ENCODE results near the gene ANXA2R.
"Not testable (repeated sequence)": the region's sequence is repeated elsewhere in the genome, so short reads cannot be mapped to it uniquely, and the experiment has no call there.

ANXA2R gene

DNA sequence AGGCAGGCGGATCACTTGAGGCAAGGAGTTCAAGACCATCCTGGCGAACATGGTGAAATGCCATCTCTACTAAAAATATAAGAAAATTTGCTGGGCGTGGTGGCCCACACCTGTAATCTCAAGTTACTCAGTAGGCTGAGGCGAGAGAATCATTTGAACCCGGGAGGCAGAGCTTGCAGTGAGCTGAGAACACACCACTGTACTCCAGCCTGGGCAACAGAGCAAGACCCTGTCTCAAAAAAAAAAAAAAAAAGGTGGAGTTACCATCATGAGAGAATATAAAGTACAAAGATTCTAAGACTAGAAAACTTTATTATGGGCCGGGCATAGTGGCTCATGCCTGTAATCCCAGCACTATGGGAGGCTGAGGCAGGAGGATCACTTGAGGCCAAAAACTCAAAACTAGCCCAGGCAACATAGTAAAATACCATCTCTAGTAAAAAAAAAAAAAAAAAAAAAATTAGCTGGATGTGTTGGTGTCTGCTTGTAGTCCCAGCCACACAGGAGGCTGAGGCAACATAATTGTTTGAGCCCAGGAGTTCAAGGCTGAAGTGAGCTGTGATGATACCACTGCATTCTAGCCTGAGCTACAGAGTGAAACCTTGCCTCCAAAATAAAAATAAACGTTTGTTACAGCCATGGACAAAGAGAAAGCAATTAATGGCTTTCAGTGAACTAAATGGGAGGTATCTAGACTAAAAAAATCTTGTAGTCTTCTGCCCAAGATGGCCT, 12.9 kb downstream of the ANXA2R start:
- no peak for DNase-seq

DNA sequence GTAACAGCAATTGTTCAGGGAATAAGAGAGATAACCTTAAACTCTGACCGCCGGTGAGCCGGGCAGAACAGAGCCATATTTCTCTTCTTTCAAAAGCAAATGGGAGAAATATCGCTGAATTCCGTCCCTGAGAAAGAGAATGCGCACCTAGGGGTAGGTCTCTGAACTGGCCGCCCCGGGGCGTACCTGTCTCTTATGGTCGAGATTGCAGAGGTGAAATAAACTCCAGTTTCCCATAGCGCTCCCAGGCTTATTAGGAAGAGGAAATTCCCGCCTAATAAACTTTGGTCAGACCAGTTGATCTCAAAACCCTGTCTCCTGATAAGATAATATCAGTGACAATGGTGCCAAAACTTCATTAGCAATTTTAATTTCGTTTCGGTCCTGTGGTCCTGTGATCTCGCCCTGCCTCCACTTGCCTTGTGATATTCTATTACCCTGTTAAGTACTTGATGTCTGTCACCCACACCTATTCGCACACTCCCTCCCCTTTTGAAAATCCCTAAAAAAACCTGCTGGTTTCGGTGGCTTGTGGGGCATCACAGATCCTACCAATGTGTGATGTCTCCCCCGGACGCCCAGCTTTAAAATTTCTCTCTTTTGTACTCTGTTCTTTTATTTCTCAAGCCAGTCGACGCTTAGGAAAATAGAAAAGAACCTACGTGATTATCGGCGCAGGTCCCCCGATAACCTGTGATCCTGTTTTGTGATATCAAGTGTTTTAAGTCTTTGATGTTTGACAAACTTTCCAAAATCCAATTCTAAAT, 14.8 kb downstream of the ANXA2R start:
- DNase-seq = not testable (repeated sequence)

DNA sequence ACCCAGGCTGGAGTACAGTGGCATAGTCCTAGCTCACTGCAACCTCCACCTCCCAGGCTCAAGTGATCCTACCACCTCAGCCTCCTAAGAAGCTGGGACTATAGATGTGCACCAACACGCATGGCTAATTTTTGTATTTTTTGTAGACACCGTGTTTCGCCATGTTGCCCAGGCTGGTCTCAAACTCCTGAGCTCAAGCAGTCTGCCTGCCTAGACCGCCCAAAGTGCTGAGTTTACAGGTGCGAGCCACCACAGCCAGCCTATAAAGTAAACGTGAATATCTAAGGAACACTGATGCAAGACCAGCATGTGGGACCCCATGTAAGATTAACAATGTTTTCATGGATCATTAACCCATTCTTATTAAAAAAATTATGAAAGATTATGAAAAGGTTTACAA, 15.9 kb downstream of the ANXA2R start:
- no peak for DNase-seq

DNA sequence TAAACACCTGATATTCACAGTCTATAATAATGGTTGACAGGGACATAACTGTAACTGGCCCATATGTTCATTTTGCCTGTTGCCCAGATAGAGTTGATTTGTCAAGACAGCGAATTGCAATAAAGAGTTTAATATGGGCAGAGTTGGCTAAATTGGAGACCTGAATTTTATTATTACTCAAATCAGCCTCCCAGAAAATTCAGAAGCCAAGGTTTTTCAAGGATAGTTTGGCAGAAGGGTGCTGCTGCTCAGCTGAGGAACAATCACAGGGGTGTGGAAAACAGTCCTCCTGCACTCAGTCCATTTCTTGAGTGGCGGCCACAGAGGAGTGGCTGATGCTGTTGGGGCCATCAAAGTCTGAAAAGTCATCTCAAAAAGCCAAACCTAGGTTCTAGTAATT, 19.0 kb downstream of the ANXA2R start:
- no peak for DNase-seq

DNA sequence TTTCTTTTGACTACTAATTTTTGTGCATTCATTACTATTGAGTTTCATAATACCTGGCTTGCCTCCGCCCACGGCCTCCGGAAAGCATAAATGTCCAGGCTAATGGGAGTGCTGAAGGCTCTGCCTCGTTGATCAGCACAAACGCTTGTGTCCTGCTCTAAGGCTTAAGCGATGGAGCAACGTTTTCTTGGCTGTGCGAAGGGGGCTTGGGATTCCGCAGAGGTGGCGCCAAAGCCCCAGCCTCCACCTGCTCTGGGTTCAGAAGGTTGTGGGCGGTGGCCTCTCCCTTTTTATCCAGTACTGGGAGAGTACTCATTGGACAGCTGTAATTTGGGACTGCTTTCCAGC, 19.7 kb downstream of the ANXA2R start:
- DNase-seq = peak; percentile 26

DNA sequence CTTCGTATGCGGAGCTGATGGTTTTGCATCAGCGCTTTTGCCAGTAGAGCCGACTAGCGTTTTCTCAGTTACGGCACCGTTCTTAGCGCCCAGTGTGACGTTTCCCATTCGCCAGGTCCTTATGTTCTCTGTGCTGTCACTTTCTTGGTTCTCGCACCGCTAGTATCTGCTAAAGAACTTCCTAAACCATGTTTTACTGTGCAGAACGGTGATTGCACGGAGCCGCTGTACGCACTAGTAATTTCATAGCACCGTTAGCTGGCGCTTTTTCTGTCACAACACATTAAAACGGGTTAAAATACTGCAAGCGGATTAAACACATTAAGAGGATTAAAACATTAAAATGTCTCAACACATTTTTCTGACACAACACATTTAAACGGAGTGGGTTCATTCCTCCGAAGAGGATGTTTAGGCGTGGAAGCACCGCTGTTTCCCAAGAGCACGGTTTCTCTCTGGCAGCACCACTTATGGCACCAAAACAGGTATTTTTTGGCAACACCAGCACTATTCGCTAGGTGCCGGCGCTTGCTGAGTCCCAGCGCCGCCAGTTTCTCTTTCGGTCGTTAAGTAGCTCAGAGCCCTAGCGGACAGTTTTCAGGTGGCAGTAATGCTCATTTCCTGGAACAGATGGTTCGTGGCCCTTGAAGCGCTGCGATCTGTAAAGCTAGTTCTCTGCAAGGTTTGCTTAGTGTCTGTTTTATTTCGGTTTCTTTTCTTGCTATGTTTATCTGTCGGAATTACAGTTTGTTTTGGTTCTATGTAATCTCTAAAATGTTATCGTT, 20.3 kb downstream of the ANXA2R start:
- peak; percentile 86 for DNase-seq

DNA sequence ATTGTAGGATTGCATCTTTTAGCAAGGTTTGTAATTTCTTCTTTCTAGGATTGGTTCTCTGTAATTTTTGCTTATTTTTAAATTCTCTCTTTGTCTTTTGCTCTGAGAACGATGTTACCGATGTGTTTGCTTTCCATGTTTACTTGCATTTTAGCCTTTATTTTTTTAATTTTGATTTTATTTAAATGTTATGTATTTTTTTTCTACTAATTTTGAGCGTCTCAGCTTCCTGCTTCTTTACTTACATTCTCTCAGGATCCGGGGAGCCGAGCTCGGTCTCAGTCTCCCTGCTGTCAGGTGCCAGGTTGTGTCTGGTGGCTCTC, 20.9 kb downstream of the ANXA2R start:
- no peak for DNase-seq

DNA sequence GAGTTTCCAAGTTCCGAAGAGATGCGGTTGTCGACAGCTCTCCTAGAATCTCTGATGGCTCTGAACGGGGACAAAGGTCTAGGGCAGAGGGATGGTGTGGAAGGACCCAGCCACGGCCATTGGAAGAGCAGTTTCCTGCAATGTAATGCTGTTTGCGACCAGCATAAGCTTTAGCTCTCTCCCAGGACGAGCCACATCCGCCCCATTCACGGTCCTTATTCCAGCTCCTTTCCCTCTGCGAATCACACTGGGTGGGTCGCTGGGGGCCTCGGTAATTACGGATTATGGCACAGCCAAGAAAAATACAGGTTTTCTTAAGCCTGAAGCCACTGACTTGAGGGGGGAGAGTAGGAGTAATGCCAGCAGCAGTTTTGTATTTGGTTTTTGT, 22.7 kb downstream of the ANXA2R start:
- DNase-seq = peak; percentile 30

DNA sequence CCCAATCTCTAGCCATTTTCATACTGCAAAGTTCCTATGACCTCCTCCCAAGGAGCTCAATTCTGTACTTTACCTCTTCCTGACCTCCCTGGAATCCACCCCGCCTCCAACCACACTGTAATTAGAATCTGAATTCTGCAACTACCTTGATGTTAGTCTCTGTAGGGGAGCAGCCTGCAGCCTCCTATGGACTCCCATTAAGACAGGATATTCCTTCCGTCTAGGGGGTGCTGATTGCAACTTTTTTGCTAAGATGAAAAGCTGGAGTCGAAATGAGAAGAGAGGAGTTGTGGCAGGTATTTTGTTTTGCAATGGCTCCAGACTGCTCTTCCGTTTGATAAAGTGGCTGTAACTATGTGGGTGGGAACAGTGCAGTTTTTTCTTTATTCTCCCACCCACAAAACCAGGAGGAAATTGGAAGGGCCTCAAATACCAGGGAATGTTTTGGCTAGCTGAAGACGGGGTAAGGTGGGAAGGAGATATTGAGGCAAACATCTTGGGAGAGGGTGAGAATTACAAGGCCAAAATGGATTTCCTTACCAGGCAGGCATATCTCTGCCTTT, 23.8 kb downstream of the ANXA2R start:
- no peak for DNase-seq

DNA sequence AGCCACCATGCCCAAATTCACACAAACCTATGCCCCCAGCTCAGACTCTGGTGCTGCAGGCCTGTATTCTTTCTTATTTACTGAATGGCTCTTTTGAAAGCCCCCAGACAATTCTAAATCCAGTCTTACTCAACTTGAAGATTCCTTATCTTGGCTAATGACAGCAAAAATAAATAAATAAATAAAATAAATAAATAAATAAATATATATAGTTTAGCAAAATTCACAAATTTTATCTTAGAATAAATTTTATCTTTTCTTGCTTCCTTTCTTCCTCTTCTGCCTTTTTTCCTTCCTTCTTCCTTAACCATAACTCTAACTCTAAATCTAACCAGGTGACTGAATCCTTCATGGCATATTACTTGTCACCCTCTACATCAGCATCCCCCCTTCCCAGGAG, 25.6 kb downstream of the ANXA2R start:
- DNase-seq = no peak

DNA sequence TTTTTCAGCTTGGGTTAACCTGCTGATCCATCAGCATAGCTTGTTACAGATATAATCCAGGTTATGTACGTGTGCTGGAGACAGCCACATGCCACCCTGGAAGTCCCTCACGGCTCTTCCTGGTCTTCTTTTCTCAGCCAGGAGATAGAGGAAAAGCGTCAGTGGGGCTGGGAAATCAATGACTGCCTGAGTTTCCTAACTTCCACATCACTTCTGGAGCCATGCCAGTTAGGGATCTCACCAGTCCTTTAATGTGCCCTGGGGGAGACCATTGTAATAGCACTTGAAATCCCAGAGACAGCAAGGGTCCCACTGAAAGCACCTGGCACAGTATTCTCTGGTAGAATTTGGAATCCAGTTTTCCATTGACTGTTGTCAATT, 29.2 kb downstream of the ANXA2R start:
- no peak for DNase-seq

DNA sequence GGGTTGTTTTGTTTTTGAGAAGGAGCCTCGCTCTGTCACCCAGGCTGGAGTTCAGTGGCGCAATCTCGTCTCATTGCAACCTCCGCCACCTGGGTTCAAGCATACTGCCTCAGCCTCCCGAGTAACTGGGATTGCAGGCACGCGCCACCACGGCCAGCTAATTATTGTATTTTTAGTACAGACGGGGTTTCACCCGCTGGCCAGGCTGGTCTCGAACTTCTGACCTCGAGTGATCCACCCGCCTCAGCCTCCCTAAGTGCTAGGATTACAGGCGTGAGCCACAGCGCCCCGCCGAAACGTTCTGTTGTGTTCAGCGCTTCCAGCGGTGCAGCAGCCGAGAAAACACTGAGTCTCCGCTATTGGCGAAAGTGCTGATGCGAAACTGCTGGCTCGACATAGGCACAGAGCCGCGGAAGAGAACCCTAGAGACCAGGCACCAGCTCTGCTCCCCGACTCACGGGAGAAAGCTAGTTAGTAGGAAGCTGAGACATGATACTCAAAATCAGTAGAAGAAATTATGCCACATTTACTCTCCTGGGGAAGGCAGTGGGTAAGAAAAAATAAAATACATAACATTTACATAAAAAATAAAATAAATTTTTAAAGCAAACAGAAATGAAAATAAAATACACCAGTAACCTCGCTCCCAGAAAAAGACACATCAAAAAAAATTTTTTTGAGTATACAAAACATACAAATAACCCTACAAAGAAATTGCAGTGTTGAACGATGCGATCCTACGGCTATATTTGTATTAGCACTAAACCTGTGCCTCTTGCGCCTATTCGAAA, 31.6 kb downstream of the ANXA2R start:
- peak; percentile 93 for DNase-seq

DNA sequence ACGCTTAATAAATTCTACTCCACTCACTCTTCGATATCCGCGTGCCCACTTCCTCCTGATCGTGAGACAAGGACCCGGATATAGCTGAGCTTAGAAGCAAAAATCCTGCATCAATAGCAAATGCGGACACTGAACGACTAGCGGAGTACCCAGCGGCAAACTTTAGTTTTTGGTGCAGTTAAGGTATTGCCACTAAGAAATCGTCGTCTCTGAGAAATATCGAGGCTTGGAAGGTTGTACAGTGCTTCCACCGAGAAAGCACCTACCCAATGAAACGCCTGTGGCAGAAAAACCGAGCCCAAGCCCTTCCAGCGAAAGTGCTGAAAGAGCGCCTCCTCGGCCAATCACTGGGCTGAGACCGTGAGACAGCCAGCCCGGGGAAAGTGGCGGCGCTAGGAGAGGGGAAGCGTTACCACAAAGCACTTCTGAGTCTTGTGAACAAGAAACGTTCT, 32.2 kb downstream of the ANXA2R start:
- DNase-seq = peak; percentile 85

DNA sequence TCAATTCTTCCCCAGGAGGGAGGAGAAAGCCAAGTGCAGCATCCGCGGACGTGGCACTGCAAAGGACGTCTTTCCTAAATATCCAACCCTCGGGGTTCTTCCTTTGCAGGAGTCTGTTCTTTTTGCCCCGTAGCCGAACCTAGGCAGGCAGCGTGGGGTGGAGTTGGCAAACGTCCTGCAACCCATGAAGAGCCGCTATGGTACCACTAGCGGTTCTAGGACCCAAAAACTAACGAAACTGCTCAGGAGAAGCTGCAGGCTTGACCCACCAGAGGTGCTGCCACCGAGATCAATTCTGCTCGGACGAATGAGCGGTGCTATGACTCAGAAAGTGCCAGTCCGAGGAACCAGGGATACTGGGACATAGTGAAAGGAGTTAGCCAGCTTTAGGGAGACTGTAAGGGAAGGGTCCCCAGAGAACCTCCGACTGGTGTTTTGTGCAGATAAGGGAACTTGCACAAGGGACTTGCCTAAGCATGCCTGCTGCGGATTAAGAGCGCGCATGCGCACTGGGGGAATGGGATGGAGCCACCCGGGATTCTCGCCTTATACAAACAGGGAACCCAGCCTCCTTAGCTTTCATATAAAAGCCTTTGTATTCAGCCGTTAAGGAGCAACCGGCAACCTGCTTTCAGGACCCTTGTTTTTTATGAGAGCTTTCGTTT, 32.7 kb downstream of the ANXA2R start:
- DNase-seq = peak; percentile 76

DNA sequence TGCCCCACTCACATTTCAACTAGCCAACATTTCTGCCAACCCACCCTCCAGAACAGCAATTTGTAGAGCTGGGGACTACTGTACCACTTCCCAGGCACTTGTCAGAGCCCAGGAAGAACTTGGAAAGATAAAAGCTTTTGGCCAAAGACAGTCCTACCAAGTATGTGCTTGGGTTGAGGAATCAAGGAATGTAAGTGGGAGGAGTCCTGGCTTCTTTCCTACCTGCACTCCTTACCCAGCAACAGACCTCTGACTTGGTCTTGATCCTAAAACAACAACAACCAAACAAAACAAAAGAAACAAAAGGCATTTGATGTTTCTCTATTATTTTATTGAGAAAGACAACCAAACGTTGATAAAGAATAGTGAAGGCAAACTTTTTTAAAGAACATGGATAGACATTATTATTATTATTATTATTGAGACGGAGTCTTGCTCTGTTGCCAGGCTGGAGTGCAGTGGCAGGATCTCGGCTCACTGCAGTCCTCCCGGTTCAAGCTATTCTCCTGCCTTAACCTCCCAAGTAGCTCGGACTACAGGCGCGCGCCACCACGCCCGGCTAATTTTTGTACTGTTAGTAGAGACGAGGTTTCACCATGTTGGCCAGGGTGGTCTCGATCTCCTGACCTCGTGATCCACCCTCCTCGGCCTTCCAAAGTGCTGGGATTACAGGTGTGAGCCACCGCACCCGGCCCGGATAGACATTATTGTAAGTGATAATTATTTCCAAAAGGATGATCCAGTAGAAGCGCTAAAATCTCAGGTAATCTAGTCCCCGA, 33.5 kb downstream of the ANXA2R start:
- DNase-seq = no peak

DNA sequence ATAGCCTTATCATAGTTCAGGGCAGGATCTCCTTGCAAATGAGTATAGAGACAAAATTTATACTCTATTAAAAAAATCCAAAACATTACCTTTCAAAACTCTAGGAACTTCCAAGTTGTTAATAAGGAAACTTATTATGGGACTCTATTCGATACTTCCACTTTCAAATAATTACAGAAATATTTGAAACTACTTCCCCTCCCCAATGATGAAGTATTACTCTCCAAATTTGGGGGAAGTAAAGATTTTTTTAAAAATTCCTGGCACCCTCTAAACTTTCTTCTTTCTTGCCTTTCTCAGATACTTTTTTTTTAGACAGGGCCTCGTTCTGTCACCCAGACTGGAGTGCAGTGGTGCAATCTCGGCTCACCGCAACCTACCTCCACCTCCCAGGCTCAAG, 35.1 kb downstream of the ANXA2R start:
- DNase-seq = no peak

DNA sequence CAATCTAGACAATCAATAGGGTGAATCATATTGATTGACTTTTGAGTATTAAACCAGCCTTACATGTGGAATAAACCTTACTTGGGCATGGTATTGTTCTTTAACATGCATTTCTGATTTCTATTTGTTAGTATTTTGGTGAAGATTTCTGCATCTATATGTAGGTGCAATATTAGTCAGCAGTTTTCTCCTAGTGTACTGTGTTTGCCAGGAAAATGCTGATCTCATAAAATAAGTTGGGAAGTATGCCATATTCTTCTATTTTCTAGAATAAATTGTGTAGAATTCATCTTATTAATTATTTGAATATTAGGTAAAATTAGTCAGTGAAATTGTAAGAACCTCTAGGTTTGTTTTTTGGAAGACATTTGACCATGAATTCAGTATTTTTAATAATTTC, 38.4 kb downstream of the ANXA2R start:
- DNase-seq = no peak

DNA sequence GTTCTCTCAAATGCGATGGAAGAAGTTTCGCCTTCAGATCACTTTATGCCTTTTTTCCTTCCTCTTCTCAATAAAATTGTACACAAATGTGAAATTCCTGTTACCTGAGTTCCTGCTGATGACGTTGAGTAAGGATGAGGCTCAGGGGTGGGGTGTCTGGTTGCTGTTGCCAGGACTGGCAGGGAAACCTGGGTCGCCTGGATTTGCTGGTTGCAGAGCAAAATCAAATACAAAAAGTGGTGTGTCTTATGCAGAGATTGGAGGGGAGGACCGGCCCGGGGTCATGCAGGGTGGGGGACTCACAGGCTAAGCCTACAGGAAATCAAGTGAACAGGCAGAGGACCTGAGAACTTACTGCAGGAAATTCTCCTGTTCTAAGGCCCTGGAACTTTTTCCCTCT, 39.2 kb downstream of the ANXA2R start:
- DNase-seq = no peak

DNA sequence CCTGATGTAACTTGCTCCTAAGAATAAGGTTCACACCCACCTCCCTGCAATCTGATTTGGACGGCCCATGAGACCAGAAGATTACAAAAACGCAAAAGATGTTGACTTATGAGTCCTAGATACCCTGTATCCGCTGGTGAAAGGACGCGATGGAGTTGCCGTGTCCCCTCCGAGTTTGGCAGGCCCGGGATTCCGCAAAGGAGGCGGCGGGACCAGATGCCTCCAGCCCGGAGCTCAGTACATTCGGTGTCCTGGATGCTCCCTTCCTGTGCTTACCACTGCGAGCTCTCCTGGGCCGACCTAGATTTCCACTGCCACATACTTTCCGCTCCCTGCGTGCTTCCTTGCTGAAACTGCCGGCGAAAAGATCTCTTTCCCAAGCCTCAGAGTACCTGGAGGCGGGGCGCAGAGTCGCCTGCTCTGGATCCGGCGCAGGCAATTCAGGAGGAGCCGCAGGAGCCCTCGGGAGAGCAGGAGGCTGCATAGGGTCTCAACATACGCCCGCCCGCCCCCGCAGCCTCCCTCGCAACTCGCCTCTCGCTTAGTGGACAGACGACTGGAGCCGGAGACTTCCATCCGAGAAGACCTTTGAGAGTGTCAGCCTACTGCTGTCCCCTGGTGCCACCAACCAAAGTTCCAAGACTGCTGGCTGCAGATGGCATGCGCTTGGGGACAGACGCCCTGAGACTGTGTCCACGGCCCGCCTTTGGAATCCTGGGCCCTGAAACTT, 39.8 kb downstream of the ANXA2R start:
- no peak for DNase-seq

DNA sequence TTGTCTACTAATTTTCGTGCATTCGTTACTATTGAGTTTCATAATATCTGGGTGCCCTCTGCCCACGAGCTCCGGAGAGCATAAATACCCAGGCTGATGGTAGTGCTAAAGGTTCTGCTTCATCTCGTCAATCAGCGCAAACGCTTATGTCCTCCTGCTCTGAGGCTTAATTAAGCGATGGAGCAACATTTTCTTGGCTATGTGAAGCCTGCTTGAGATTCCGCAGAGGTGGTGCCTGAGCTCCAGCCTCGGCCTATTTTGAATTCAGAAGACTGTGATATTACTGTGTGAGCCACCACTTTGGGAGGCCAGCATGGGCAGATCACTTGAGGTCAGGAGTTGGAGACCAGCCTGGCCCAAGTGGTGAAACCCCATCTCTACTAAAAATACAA, 44.8 kb downstream of the ANXA2R start:
- DNase-seq = no peak
